ENCODE data around the gene UGT1A3.

UGT1A3 gene

GRCh38 chr2:233817995-233818638 is 89.3 kb downstream of the UGT1A3 start:
- no peak for DNase-seq

- DNase-seq, result no peak
Measured at GRCh38 chr2:233818639-233819621, 90.1 kb downstream of the UGT1A3 start.

- no peak for DNase-seq
Measured at GRCh38 chr2:233819884-233820773, 91.3 kb downstream of the UGT1A3 start.

- no peak for DNase-seq
Measured at GRCh38 chr2:233820774-233821105, 91.9 kb downstream of the UGT1A3 start.

DNA sequence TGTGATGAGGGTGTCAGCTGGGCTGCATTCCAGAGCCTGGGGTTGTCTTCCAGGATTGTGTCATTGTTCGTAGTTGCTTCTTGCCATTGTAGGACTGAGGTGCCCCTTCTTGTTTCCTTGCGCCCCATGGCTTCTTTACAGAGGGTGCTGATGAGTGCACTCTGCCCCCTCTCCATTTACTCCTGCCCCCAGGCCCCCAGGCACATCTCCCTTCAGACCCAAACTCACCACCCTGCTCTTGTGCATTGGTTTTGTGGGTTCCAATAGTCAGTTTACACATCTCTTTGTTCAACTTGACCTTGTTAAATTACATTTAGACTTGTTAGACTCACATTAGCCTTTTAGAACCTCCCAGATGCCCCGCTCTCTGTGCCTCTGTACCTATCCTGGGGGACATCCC is 92.4 kb downstream of the UGT1A3 start:
- DNase-seq, result no peak

- no peak for DNase-seq
Measured at GRCh38 chr2:233821709-233822100, 92.9 kb downstream of the UGT1A3 start.

DNA sequence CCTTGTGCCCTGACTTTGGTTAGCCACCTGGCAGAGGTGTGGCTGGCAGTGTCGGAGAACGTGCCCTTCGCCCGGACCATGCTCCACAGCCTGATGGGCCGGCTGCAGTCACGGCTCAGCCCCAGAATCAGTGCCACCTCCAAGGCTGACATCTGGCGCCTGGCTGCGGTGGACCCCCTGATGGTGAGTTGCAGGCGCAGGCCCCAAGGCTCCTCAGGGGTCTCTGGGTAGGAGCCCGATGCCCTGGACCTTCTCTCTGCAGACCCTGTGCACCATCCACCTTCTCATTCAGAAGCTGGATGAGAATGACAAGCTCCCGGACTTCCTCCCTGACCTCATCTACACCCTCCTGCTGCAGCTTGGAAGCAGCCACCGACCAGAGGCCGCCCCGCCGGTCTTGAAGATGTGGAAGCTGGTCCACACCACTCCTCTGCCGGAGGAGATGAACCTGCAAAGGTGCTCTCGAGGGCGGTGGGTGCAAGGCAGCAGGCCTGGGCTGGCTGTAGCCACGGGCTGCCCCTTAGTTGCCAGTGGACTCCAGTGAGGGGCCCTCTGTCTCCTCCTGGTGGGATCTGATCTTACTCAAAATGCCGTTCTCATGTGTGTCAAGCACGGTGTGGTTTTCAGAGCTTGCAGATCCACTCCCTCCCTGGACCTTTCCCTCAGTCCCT is 93.4 kb downstream of the UGT1A3 start:
- no peak for DNase-seq

Measured in activated CD4-positive, alpha-beta T cell treated with anti-CD3 and anti-CD28 coated beads, Interleukin-2, amount 50 U/mL, for 16 hours (primary cell).